HepG2 (cell line): Measurements from ENCODE around the gene ZBTB43. TPM values are rescaled to one million over a fixed set of nuclear protein-coding genes. Genes with fewer than 3 reads are reported as not detected.

Experiments used
- DPF2 ChIP-seq: sonication (generic); formaldehyde crosslinking; IDR thresholded peaks from 2 replicates; pipeline ENCODE4 v1.4.0; 2020; ENCODE audit warnings: mild to moderate bottlenecking, low read depth, missing genetic modification reagents, borderline replicate concordance
- GATAD2A ChIP-seq: IDR thresholded peaks from 2 replicates; pipeline ENCODE4 v1.6.1; 2016
- GTF2F1 ChIP-seq: fragments of 150-350 bp; IDR thresholded peaks from 2 replicates; pipeline ENCODE4 v1.6.1; 2014; ENCODE audit warnings: low read length
- HBP1 ChIP-seq: IDR thresholded peaks from 2 replicates; pipeline ENCODE4 v1.6.1; 2016; ENCODE audit warnings: low read depth, control low read depth
- HDAC1 ChIP-seq: sonication (generic); formaldehyde crosslinking; IDR thresholded peaks from 2 replicates; pipeline ENCODE4 v1.5.1; 2020; ENCODE audit warnings: mild to moderate bottlenecking, missing genetic modification reagents
- HOXA3 ChIP-seq: sonication (generic); formaldehyde crosslinking; IDR thresholded peaks from 2 replicates; pipeline ENCODE4 v1.5.0; 2020; ENCODE audit warnings: missing genetic modification reagents
- HOXA9 ChIP-seq: sonication (generic); formaldehyde crosslinking; IDR thresholded peaks from 2 replicates; pipeline ENCODE4 v1.8.1; 2022; ENCODE audit warnings: missing genetic modification reagents, mild to moderate bottlenecking, moderate library complexity, borderline replicate concordance
- PRPF4 ChIP-seq: fragments of 200-400 bp; formaldehyde crosslinking; IDR thresholded peaks from 2 replicates; pipeline ENCODE4 v1.6.1; 2016; ENCODE audit warnings: low read length, low read depth; ENCODE audit not compliant: poor library complexity, severe bottlenecking
- RBM39 ChIP-seq: fragments of 200-400 bp; formaldehyde crosslinking; IDR thresholded peaks from one replicate; pipeline ENCODE4 v1.6.1; 2018; ENCODE audit warnings: antibody characterized with exemption, mild to moderate bottlenecking, low read depth, low read length; ENCODE audit not compliant: poor library complexity, severe bottlenecking
- SMARCC2 ChIP-seq: fragments of 450-650 bp; IDR thresholded peaks from 2 replicates; pipeline ENCODE4 v1.6.1; 2017; ENCODE audit warnings: antibody characterized with exemption, mild to moderate bottlenecking
- SNAPC2 ChIP-seq: sonication (generic); formaldehyde crosslinking; IDR thresholded peaks from 2 replicates; pipeline ENCODE4 v1.8.1; 2022; ENCODE audit warnings: mild to moderate bottlenecking, missing genetic modification reagents
- TFAP4 ChIP-seq: sonication (generic); IDR thresholded peaks from 2 replicates; pipeline ENCODE4 v1.6.1; 2016; ENCODE audit warnings: low read depth, borderline replicate concordance
- XBP1 ChIP-seq: sonication (generic); formaldehyde crosslinking; IDR thresholded peaks from 2 replicates; pipeline ENCODE4 v1.5.0; 2020; ENCODE audit warnings: missing genetic modification reagents
- ZBED4 ChIP-seq: sonication (generic); formaldehyde crosslinking; IDR thresholded peaks from 2 replicates; pipeline ENCODE4 v1.4.0; 2020; ENCODE audit warnings: missing genetic modification reagents, borderline replicate concordance
- ZBTB25 ChIP-seq: IDR thresholded peaks from 2 replicates; pipeline ENCODE4 v1.6.1; 2018; ENCODE audit warnings: missing genetic modification reagents
- ZFP1 ChIP-seq: IDR thresholded peaks from 2 replicates; pipeline ENCODE4 v1.6.1; 2016
- ZNF136 ChIP-seq: sonication (generic); formaldehyde crosslinking; IDR thresholded peaks from 2 replicates; pipeline ENCODE4 v1.8.1; 2022; ENCODE audit warnings: low read depth, mild to moderate bottlenecking, moderate library complexity, missing genetic modification reagents
- ZNF335 ChIP-seq: sonication (generic); formaldehyde crosslinking; IDR thresholded peaks from 2 replicates; pipeline ENCODE4 v1.4.0; 2020; ENCODE audit warnings: missing genetic modification reagents
- ZNF441 ChIP-seq: sonication (generic); formaldehyde crosslinking; IDR thresholded peaks from 2 replicates; pipeline ENCODE4 v1.7.0; 2021; ENCODE audit warnings: missing genetic modification reagents, borderline replicate concordance
- ZNF546 ChIP-seq: sonication (generic); formaldehyde crosslinking; conservative IDR thresholded peaks from 2 replicates; pipeline ENCODE4 v1.8.1; 2023; ENCODE audit warnings: mild to moderate bottlenecking, missing genetic modification reagents
- ZNF589 ChIP-seq: sonication (generic); formaldehyde crosslinking; conservative IDR thresholded peaks from 2 replicates; pipeline ENCODE4 v1.8.0; 2022; ENCODE audit warnings: mild to moderate bottlenecking, moderate library complexity, missing genetic modification reagents
- ZNF691 ChIP-seq: sonication (generic); formaldehyde crosslinking; IDR thresholded peaks from 2 replicates; pipeline ENCODE4 v1.4.0; 2020; ENCODE audit warnings: missing genetic modification reagents, low read depth, mild to moderate bottlenecking, borderline replicate concordance
- ZNF724P ChIP-seq: sonication (generic); formaldehyde crosslinking; IDR thresholded peaks from 2 replicates; pipeline ENCODE4 v1.8.0; 2022; ENCODE audit warnings: missing genetic modification reagents, borderline replicate concordance
- ZNF891 ChIP-seq: sonication (generic); formaldehyde crosslinking; IDR thresholded peaks from 2 replicates; pipeline ENCODE4 v1.5.0; 2020; ENCODE audit warnings: mild to moderate bottlenecking, missing genetic modification reagents
- ZSCAN31 ChIP-seq: sonication (generic); formaldehyde crosslinking; IDR thresholded peaks from 2 replicates; pipeline ENCODE4 v1.5.0; 2020; ENCODE audit warnings: low read depth, mild to moderate bottlenecking, missing genetic modification reagents
- polyA plus RNA-seq, 8 experiments: library from polyadenylated mRNA; depleted of rRNA in 3 of 8; stranded (reverse) in 7 of 8; unstranded in 1 of 8; fragments of >200 nt; fragmentation: Illumina TruSeq in 4 of 8; extraction: Trizol in 4 of 8; gene quantifications; 2 replicates each; pipeline versions ENCODE4 v1.2.1 to v1.2.3, GENCODE V29; 2011 to 2016; ENCODE audit warnings: low read depth in 4 of 8, missing spikeins in 1 of 8, mixed read lengths in 1 of 8; ENCODE audit not compliant: insufficient read depth in 1 of 8
- total RNA-seq, 5 experiments: library from RNA; depleted of rRNA; stranded (reverse); fragments of >200 nt; fragmentation: Illumina TruSeq; extraction: Trizol; gene quantifications; 2 replicates each; pipeline ENCODE4 v1.2.3, GENCODE V29; 2016; ENCODE audit warnings: low read depth in 1 of 5

Gene ZBTB43
- total and polyA plus RNA-seq, 2 of the 13 experiments (the other 11 are each of a cell fraction or from before 2014, with no cell fraction given), result 7.1 to 31.4 TPM

- peak; percentile 49; the same call in 1 of the 2 replicates for TF ChIP-seq DPF2 (CRISPR knock-in tag)
- TF ChIP-seq HBP1 (CRISPR knock-in tag), result no peak
- TF ChIP-seq XBP1 (CRISPR knock-in tag), result no peak
- TF ChIP-seq RBM39, result no peak
- no peak for TF ChIP-seq TFAP4
- TF ChIP-seq HOXA9, result no peak
- 0 out of 2 replicates have a peak, but pooled peaks have one; percentile 49 for TF ChIP-seq ZBTB25
- TF ChIP-seq ZFP1 (CRISPR knock-in tag), result no peak
- no peak for TF ChIP-seq SMARCC2
- no peak for TF ChIP-seq SNAPC2 (CRISPR knock-in tag)
- TF ChIP-seq ZNF441 (CRISPR knock-in tag), result no peak
- TF ChIP-seq ZNF335 (CRISPR knock-in tag), result no peak
- no peak for TF ChIP-seq ZNF546 (CRISPR knock-in tag)
- no peak for TF ChIP-seq PRPF4
- no peak for TF ChIP-seq ZNF136 (CRISPR knock-in tag)
- no peak for TF ChIP-seq GTF2F1
- TF ChIP-seq ZNF891 (CRISPR knock-in tag), result no peak
- no peak for TF ChIP-seq ZNF589 (CRISPR knock-in tag)
- TF ChIP-seq ZBED4 (CRISPR knock-in tag), result no peak
- TF ChIP-seq HDAC1 (CRISPR knock-in tag), result no peak
- no peak for TF ChIP-seq ZNF724P (CRISPR knock-in tag)
- no peak for TF ChIP-seq ZSCAN31 (CRISPR knock-in tag)
- peak; percentile 98 for TF ChIP-seq GATAD2A (CRISPR knock-in tag)
- TF ChIP-seq HOXA3 (CRISPR knock-in tag), result no peak
- no peak for TF ChIP-seq ZNF691
These were observed 4.2 kb downstream of the ZBTB43 start (continued) for GRCh38 chr9:126809068-126809467.
